Globus pallidus (tissue), 1 donor: ENCODE measurements around the gene ZNF213.
"Not testable (repeated sequence)": the region's sequence is repeated elsewhere in the genome, so short reads cannot be mapped to it uniquely, and the experiment has no call there.

Experiments
- DNase-seq: peaks from one replicate; pipeline ENCODE4 v3.0.0-alpha.2; 2015; ENCODE audit warnings: low spot score

ZNF213 gene

DNA sequence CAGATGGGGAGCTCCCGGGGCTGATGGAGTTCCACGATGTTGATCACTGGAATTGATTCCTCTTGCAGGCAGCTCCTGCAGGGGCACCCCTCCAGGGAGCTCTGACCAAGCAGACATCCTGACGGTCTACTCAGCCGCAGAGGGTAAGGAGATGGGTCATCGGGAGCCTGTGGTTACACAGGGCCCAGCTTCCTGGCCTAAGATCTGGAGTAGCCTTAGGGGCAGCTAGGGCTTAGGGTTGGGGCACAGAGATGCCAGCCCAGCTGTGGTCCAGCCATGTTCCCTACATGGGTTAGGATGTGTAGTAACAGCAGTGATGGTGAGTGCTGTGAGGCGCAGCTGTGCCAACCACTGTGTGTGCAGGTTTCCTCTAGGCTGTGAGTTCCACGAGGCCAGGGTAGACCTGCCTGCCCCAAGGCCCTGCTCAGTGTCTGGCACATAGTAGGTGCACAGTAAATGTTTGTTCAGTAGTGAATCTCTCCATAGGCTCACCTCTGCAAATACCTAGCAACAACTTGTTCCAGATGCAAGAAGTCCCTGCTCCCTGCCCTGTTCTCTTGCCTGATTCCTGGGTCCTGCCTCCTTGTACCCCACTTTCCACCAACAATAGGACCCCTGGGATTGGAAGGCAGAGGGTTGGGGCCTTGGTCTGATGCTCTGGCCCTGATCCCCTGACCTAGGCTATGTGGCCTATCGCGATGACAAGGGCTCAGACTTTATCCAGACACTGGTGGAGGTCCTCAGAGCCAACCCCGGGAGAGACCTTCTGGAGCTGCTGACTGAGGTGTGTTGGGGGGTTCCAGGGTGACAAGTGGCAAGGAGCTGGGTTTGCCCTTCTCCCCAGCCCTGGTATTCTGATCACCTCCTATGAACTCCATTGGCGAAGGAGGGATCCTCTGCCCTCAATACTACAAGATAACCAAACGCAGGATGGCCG, 13.7 kb downstream of the ZNF213 start:
- no peak for DNase-seq

DNA sequence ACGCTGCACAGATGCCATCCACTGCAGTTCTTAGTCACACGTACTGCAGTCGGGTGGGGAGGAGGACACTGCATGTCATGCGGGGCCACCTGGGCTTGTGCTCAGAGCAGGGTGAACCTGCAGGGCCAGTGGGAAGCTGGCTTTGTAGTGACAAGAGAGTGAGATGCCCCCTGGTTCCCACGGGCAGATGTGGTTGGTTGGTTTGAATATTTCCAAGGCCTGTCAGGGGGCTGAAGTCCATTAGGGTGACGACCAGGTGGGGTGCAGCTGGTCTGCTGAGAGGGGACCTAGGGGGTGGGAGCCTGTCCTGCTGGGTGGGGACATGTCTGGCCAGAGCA, 14.3 kb downstream of the ZNF213 start:
- DNase-seq = no peak

DNA sequence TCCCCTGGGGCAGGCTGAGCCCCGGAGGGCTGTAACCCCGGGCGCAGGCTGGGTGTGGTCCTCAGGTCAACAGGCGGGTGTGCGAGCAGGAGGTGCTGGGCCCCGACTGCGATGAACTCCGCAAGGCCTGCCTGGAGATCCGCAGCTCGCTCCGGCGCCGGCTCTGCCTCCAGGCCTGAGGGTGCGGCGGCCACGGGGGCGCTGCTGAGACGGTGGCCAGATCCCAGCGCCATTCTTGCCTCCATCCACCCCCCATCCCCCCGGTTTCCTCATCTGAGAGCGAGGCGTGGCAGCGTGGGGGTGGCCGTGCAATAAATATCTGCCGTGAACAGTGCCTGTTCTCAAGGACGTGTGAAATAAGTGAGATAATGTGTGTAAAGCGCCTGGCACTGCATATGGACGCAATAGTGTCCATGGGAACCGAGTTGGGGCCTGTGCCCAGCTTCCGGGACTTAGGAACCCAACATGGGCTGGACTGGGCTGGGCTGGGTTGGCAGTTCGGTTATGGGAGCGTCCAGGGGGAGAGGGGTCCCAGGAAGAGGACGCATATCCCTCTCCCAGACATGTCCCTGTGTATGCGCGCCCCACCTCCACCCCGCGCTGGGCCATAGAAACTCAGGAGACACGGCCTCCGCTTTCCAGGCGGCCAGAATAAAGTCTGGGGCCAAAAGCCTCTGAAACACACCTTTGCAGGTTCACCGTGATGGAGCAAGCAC, 15.0 kb downstream of the ZNF213 start:
- DNase-seq = no peak

DNA sequence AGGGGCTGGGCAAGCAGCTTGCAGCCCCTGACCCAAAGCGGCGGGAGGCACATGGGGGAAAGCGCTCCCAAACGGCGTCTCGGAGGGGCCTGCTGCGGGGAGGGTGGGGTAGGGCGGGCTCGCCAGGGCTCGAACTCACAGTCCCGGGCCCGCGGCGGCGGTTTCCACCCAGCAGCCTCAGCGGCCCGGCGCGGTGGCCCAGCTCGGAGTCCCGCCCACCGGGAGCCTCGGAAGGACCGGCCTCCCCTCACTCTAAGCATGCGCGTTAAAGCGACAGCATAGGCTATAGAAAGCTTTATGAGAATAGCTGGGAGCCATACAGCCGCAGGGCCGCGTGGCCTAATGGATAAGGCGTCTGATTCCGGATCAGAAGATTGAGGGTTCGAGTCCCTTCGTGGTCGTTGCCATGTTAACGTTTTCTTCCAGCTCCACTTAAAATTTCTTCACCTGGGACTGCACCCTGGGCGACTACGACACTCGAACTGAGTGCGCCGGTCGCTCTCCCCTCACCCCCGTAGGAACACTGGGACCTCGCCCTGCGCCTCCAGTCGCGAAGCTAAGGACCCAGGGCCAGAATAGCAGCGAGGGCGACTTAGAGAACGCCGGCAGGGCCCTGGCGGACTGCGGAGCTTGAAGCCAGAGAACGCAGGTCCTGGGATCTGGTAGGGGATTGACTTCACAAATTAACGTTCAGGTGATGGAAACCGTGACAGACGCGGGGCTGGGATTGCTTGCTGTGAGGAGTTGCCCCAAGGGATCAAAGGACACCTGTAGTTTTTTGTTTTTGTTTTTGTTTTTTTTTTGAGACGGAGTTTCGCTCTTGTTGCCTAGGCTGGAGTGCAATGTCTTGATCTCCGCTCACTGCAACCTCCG, 15.8 kb downstream of the ZNF213 start:
- DNase-seq = peak; percentile 89

DNA sequence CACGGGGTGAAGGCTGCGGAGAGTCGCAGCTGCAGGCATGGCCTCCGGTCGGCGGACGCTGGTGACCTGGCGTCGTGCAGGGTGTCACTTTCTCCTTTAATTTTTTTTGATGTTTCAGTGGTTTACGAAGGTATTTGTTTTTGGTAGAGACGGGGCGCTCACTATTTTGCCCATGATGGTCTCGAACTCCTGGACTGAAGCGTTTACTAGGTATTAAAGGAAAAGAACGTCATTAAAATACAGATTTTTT, 17.1 kb downstream of the ZNF213 start:
- DNase-seq = no peak

DNA sequence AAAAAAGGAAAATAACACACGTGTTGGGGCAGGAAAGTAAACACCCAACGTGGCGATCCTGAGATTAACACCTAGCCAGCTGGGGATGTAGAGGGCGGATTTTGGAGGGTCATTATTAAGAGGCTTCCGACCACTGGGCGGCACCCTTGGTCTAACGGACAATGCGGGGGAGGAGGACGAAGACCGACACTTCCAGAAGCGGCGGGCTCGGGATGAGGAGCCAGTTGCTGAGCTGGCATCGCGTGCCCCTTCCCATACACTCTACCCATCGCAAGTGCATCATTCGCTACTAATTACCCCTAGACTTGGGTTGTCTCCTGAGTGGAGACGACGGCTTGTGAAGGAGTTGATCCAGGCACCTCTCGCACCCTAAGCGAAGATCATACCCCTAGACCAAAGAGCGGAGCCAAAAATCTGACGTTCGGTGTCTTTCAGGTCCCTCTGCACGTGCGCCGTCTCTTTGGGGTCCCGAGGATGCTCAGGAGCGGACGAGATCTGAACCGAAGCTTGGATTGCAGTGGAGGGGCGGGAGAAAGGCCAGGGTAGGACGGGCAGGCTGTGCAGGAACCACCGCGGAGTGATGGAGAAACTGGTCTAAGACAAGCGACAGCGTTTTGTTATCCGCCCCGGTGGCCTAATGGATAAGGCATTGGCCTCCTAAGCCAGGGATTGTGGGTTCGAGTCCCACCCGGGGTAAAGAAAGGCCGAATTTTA, 17.6 kb downstream of the ZNF213 start:
- DNase-seq = peak; percentile 84

DNA sequence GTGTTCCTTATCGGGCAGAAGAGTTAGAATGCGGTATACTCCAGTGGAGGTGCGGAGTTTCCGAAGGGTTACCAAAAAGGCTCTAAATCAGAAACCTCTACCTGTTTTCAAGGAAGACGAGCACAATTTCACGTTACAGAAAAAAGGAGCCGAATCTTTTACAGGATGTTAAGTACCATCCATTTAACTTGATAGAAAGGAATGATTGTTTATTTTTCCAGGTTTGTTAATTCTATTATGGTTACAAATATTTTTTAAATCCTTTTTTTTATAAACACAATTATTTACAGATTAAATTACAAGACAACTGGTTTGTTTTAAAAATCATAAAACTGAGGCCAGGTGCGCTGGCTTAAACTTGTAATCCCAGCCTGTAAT, 18.2 kb downstream of the ZNF213 start:
- DNase-seq = no peak

DNA sequence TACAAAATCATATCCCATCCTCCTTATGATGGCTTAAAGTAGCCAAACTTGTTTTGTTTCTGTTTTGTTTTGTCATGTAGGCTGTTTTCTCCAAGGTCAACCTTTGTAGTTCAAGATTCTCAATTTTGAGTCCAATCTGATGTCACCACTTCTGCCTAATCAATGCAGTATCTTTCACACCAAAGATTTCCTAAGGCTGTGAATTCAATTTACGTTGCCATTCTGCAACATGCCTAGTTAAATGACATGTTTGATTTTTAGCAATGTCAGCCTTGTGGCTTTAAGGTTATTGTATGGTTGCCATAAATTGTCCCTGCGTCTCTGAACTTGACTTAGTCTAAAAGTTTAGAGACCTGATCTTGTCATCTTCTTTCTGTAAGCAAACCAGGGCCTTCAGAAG, 20.4 kb downstream of the ZNF213 start:
- DNase-seq = no peak

DNA sequence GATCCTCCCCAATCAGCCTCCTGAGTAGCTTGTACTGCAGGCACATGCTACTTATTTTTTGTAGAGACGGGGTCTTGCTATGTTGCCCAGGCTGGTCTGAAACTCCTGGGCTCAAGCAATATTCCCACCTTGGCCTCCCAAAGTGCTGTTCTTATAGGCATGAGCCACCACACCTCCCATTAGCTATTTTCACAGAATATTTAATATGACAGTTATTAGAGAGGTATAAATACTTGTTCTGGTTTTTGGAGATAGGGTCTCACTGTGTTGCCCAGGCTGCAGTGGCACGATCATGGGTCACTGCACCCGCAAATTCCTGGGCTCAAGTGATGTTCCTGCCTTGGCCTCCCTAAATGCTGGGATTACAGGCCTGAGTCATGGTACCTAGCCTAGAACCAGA, 21.1 kb downstream of the ZNF213 start:
- no peak for DNase-seq

DNA sequence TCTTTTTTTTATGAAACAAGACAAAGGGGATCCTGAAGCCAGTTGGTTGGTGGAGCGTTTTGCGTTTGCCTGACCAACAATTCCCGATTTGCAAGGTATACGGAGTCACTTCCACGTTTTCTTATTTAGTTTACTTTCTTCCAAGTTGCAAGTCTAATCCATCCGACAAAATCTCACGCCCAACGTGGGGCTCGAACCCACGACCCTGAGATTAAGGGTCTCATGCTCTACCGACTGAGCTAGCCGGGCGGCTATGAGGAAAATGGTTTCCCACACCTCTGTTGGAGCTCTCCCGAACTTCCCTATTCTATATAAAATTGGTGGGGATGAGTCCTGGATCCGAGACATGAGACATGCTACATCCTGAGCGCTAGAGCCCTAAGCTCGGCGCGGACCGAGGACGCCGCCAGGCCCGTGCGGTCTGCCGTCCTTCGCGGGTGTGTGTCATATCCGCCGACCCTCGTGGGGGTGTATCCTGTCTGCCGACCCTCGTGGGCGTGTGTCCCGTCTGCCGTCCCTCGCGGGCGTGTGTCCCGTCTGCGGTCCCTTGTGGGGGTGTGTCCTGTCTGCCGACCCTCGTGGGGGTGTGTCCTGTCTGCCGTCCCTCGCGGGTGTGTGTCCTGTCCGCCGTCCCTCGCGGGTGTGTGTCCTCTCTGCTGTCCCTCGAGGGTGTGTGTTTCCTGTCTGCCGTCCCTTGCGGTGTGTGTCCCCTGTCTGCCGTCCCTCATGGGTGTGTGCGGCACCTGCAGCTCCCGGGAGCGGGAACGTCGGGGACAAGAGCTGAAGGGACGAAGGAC, 22.6 kb downstream of the ZNF213 start:
- no peak for DNase-seq

DNA sequence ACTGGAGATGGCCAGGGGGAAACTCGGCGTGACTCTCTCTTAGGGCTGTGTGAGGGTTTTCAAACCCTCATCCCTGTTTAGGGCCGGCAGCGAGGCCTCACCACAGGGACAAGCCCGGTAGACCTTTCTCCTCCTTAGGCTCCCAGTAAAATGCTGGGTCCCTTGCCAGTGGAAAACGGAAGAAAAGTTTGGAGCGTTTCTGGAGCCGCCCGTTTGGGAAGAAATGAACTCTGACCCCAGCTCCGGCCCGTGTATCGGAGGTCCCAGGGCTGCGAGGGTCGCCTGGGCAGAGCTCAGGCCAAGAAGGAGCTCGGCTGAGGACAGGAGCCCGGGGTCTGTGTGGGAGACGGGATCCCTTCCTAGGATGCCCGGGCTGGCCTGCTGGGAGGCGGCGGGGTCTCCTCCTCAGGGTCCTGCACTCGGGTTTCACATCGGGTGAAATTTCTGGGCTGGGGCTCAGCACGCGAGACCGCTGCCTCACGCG, 23.2 kb downstream of the ZNF213 start:
- DNase-seq = no peak

DNA sequence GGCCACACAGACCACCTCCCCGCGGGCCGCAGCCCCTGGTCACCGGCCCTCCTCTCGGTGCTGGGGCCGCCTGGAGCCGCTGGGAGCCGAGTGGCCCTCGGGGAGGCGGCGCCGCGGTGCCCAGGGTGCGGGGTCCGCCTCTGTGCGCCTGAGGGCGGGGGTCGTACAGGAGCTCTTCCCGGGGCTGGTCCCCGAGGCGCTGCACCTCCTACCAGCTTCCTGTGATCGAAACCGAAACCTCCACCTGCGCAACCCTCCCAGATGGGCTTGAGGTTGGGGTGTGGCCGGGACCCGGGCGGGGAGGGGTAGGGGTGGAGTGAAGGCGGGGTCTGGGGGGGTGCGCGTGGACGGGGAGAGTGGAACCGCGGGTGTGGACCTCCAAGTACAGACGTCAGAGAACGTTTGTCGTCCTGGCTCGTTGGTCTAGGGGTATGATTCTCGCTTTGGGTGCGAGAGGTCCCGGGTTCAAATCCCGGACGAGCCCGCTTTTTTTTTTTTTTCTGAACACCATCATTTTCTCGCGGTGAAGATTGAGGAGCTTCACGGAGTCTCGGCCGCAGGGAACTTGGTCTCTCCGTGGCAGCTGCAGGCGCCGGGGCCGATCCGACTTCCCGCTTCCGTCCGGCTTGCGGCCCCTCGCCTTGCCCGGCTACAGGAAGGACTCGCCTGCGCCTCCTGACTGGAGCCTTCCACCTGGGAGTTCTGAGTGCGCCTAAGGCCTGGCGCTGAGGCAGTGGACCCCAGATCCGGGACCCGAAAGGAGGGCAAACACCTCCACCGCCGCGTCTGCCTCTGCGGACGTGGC, 23.9 kb downstream of the ZNF213 start:
- DNase-seq = no peak

DNA sequence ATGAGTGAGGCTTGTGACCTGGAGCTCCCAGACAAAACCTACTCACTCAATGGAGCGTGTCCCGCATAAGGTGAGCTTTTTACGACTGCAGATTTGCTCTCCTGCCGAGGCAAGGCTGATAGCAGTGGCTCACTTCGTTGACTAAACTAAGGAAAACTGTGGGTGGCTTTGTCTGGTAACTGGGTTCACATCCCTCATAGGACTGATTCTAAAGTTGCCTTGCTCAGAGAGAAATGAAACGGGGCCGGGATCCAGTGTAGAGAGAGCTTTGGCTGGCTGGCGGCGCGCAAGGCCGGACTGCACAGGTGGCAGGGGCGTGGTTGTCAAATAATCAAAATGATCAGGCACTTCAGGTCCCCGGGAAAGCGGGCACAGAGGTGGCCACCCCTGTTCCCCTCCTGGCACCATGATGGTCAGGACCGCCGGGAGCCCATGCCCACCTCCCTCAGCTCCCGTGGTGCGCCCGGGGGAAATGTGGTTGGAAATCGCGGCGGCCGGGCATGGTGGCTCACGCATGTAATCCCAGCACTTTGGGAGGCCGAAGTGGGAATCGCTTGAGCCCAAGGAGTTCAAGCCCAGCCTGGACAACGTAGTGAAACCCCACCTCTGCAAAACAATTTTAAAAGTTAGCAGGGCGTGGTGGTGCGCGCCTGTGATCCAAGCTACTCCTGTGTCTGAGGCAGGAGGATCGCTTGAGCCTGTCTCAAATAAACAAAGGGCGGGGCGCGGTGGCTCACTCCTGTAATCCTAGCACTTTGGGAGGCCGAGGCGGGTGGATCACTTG, 26.6 kb downstream of the ZNF213 start:
- no peak for DNase-seq

DNA sequence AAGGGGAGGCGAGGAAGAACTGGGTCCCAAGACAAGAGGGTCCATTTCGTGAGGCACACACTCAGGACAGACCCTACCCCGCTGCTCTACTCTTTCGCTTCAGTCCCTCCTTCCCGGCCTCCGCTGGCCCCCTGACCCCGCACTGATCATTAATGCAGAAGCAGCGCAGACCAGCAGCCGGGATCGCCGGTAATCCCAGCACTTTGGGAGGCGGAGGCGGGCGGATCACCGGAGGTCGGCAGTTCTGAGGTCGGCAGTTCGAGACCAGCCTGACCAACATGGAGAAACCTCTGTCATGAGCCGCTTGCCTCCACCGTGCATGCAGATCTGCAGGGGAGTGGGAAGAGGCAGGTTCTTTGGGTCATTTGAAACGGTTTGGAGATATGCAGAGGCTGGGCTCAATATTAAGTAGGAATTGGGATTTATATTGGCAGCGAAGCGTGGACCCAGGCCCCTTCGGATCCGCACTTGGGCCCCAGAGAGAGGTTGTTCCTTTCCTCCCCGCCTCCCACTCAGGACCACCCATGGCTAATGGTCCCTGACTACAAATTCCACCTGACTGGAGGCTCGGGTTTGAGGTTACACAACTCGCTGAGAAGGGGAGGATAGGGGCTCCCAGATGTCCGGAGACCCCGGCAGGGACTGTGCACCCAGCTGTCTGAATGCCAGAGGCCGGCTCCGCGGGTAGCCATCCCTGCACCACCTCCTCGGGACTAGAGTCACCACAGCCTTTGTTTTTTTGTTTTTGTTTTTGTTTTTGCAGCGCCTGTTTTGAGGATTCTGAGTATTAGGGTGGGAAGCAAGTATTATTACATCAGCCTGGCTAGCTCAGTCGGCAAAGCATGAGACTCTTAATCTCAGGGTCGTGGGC, 29.5 kb downstream of the ZNF213 start:
- no peak for DNase-seq

DNA sequence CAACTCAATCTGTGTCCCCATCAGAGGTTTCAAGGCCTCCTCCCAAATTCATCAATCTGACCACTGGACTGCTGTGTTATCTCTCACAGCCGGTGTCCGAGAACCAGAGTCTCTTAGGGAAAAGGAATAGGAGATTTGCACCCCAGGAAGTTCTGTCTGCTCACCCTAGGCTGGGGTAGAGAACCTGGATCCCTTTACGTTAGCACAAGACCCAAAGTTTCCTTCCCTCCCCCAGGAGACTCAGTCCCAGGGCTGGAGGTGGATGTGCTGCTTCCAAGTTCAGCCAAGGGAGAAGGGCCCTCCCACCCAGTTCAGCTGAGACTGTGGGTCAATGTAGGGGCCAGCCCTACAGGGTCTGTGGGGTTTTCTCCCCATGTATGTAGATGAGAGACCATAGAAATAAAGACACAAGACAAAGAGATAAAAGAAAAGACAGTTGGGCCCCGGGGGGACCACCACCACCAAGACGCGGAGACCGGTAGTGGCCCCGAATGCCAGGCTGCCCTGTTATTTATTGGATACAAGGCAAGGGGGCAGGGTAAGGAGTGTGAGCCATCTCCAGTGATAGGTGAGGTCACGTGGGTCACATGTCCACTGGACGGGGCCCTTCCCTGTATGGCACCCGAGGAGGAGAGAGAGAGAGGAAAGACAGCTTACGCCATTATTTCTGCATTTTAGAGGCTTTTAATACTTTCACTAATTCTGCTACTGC, 30.4 kb downstream of the ZNF213 start:
- DNase-seq = no peak

DNA sequence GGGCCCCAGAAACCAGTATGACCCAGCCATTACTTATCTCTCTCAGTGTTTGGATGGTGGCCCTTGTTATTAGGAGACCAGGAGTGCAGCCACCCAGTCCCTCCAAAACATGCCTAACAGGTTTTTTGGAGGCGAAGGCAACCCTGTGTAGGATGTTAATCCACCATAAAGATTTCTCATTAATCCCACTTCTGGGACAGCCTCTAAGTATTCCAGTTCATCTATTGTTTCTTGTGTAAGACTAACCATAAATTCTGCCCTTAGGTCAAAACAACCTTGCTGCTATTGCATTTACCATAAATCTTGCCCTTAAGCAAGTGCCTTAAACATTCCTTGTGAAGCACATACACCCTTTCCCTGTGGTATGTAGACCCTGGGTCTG, 31.7 kb downstream of the ZNF213 start:
- DNase-seq = no peak

DNA sequence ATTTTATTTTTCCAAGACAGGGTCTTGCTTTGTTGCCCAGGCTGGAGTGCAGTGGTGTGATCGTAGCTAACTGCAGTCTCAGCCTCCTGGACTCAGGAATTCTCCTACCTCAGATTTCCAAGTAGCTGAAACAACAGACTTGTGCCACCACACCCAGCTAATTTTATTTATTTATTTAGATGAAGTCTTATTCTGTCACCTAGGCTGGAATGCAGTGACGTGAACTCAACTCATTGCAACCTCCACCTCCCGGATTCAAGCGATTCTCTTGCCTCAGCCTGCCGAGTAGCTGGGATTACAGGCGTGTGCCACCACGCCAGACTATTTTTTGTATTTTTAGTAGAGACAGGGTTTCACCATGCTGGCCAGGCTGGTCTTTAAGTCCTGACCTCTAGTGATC, 33.9 kb downstream of the ZNF213 start:
- not testable (repeated sequence) for DNase-seq
